ENCODE data around the gene CTNS.

CTNS gene

GRCh38 chr17:3672571-3672970 lies 36.0 kb downstream of the CTNS start:
- TF ChIP-seq CTCF (IDR thresholded peaks at IDR 0.05; ENCODE audit: low read depth, low read length, missing control alignments): no peak
- no peak for DNase-seq (ENCODE audit: extremely low read depth, low read depth)
- no peak overlapping the region for H3K4me3 ChIP-seq (replicated peaks; ENCODE audit: low read depth, low read length)

- DNase-seq (ENCODE audit: extremely low read depth, low read depth): no peak
- no peak for TF ChIP-seq CTCF (IDR thresholded peaks at IDR 0.05; ENCODE audit: low read depth, low read length, missing control alignments)
- H3K4me3 ChIP-seq (replicated peaks; ENCODE audit: low read depth, low read length): no peak overlapping the region
These were observed 39.3 kb downstream of the CTNS start for GRCh38 chr17:3675886-3676285.

- DNase-seq (ENCODE audit: extremely low read depth, low read depth): no peak
- TF ChIP-seq CTCF (IDR thresholded peaks at IDR 0.05; ENCODE audit: low read depth, low read length, missing control alignments): no peak
- no peak overlapping the region for H3K4me3 ChIP-seq (replicated peaks; ENCODE audit: low read depth, low read length)
These were observed 41.7 kb downstream of the CTNS start for GRCh38 chr17:3678095-3678820.

- no peak overlapping the region for H3K4me3 ChIP-seq (replicated peaks; ENCODE audit: low read depth, low read length)
- DNase-seq (ENCODE audit: extremely low read depth, low read depth): no peak
- TF ChIP-seq CTCF (IDR thresholded peaks at IDR 0.05; ENCODE audit: low read depth, low read length, missing control alignments): no peak
These were observed 42.4 kb downstream of the CTNS start for GRCh38 chr17:3678821-3679530.

- no peak for TF ChIP-seq CTCF (IDR thresholded peaks at IDR 0.05; ENCODE audit: low read depth, low read length, missing control alignments)
- DNase-seq (ENCODE audit: extremely low read depth, low read depth): no peak
- H3K4me3 ChIP-seq (replicated peaks; ENCODE audit: low read depth, low read length): no peak overlapping the region
These were observed 43.1 kb downstream of the CTNS start for GRCh38 chr17:3679531-3680126.

GRCh38 chr17:3681057-3681456 lies 44.5 kb downstream of the CTNS start:
- no peak overlapping the region for H3K4me3 ChIP-seq (replicated peaks; ENCODE audit: low read depth, low read length)
- no peak for TF ChIP-seq CTCF (IDR thresholded peaks at IDR 0.05; ENCODE audit: low read depth, low read length, missing control alignments)
- DNase-seq (ENCODE audit: extremely low read depth, low read depth): no peak
